HG02973 (cell line): ENCODE data around the gene PKP4.
A peak's percentile ranks its signal among the peaks of the same experiment; 100 is the strongest.

ENCODE experiments used
- ATAC-seq: cut with Tn5 transposase; IDR thresholded peaks from one replicate; pipeline ENCODE4 v1.9.1; 2021; ENCODE audit warnings: moderate library complexity; ENCODE audit not compliant: unreplicated experiment

Gene PKP4

DNA sequence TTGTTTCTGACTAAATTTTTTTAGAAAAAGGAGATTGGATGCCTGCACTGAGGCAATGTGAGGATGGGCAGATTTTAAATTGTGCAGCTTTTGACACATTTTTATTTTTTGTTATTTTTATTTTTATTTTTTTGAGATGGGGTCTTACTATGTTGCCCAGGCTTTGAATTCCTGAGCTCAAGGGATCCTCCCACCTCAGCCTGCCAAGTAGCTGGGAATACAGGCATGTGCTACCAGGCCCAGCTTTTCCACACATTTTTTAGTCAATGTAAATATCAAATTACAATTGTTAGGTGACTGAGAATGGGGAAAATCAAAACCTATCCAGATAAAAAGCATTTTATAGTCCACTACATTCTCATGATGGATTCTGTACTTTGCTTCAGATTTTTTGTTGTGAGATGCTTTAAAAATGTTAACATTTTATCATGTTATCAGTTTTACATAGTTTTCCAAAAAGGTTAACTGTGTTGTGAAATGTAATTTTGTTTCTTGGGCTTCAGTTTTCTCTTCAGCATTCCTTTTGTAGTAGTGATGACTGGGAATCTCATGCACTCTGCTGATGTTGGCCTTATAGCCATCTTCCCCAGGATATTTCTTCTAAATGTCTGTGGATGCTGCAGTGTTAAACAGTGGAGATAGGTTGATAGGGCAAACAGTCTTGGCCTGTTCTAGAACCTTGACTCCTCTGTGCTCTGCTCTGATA, 41.4 kb downstream of the PKP4 start:
- ATAC-seq = no peak

- no peak for ATAC-seq
These were observed 42.0 kb downstream of the PKP4 start for GRCh38 chr2:158498749-158499136.

DNA sequence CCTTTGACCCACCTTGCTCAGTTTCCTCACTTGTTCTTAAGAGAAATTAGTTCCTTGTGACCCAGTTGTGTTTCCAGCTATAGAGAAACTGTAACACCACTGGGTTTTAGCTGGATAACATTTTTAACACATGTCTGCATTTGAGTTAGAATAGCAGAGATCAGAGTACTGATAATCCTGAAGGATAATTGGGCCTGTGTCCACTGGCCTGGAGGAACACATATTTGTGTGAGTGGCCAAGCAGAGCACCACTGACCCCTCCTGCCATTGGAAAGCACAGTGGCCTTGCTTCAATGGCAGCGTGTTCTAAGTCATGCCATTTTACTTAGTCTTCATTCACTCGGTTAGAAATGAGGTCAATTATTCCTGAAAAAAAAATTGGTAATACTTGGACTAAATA, 42.6 kb downstream of the PKP4 start:
- no peak for ATAC-seq

GRCh38 chr2:158500333-158500732, 43.6 kb downstream of the PKP4 start:
- ATAC-seq = no peak

DNA sequence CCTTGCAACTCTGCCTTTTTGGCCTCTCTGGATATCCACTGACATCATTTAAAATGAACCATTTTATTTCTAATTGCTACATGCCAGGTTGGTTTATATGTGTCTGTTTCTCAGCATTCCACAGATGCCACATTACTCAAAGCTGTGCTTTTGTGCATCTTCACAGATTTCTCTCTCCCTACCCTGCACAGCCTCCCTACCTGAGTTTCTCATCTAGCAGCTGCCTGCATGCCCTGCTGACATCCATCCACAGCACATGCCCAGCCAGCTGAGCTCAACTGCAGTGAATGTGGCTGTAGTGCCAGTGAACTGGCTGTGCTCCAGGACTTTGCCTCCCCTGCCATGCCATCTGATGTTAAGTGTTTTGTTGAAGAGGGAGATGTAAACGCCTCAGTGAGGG, 44.5 kb downstream of the PKP4 start:
- no peak for ATAC-seq

DNA sequence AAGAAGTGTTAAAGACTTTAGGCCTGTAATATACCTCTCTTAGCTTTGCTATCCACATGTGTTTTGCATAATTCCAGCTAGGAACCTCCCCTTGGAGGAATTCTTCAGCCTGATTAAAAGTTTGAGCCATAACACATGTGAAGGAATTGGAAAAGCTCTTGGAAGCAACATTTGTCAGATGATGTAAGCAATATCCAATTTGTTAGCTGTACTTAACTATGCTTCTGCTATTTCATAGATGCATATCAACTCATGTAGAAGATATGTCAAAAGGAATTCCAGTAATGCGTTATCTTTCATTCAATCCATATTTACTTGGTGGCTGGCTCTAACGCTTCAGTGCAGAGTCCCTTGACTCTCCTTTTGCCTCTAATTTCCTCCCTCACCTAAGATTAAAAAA, 46.2 kb downstream of the PKP4 start:
- ATAC-seq = no peak

DNA sequence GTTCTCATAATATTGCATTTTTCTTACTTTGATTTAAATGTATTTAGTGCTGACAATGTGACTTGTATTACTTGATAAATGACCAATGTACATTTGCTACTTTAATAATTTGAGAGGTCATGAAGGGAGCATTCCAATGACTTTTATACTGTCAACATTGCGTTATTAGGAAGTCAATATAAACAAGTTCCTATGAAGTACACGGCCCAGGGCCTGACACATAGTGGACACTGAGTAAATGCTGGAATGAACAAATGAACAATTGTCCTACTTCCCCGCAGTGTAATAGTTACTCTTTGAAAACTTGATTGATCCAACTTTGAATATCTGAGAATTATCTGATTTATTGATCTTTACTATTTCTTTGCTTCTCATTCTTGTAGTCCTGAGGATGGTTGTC, 47.3 kb downstream of the PKP4 start:
- no peak for ATAC-seq

DNA sequence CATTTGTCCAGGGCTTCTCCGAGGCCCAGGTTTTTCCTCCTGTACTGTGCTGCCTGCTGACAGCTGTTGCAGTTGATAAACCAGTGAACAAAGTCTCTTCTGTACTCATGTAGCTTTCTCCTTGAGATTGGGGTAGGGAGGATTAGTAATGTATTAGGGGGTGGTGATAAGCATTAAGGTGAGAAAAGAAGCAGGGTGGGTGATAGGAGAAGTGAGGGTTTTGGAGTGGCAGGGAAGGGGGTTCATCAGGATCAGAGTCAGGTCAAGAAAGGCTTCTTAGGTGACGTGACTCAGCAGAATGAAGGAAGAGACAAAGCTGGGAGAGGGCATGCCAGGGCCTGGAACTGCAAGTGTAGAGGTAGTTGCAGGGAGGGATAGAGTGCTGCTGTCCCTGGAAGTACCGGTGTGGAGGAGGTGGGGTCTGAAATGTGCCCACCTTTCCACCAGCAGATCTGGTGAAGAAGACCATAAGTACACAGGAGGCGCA, 48.7 kb downstream of the PKP4 start:
- no peak for ATAC-seq

DNA sequence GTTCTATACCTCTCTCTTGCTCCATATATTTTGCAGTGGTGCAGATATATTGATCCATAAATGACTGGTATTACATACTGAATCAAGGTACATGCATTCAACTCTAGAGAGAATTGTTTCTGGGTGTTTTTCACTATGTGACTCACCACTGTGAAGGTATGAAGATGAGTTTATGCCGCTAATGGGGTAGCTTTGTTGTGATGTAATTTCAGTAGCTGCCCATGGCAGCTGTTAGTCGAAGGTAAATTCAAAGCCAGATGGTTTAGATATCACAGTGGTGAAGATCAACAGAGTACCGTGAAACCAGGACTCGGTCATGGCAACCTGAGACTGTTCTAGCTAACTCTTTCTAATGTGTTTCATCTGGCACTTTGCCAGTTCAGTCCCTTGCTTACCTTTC, 50.4 kb downstream of the PKP4 start:
- peak; percentile 50 for ATAC-seq

- no peak for ATAC-seq
These were observed 50.9 kb downstream of the PKP4 start for GRCh38 chr2:158507679-158508078.

DNA sequence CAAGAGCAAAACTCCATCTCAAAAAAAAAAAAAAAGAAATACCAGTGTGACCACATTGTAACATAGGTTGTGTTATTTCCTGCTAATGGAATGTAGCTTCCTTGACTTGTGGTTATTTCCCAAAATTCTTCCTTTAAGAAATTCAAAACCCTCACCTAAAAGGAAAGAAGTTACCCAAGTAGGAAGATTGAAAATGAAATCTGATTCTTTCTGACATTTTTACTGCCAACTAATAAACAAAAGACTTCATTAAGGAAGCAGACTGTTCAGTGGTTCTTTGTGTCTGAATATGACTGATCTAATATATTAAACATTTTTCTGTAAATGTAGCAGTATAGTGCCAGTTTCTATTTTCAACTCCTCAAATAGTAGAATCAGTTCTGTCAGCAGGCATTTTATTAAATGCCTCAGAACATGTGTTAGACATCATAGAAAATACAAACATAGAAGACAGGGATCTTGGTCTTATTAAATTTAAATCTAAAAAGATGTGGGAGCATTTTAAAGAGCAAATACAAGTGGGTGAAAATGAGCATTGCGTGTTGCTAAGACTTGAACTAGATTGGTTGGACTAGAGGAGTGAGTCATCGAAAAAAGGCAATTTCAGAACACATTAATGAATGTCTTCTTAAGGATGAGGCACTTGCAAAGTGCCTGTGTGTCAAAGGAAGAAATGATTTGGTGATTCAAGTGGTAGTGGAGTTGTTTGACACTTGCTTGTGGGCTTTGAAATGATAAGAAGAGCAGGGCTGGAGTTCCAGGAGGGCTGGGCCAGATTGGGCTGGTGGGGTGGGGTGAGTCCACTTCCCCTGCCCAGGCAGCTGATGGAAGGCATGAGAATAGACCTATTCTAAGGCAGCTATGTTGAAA, 53.4 kb downstream of the PKP4 start:
- no peak for ATAC-seq

DNA sequence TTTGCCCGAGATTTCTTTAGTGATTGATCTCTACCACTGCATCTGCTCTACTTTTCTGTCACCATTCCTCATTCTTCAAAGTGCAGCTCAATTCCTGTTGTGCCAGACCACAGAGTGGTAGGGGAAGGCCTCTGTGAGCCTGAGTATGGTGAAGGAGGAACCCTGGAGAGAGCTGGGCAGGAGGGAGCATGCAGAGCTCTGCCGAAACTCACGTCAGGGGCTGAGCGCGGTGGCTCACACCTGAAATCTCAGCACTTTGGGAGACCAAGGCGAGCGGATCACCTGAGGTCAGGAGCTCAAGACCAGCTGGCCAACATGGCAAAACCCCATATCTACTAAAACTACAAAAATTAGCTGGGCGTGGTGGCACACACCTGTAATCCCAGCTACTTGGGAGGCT, 54.1 kb downstream of the PKP4 start:
- no peak for ATAC-seq

GRCh38 chr2:158511706-158512105, 55.0 kb downstream of the PKP4 start:
- no peak for ATAC-seq

DNA sequence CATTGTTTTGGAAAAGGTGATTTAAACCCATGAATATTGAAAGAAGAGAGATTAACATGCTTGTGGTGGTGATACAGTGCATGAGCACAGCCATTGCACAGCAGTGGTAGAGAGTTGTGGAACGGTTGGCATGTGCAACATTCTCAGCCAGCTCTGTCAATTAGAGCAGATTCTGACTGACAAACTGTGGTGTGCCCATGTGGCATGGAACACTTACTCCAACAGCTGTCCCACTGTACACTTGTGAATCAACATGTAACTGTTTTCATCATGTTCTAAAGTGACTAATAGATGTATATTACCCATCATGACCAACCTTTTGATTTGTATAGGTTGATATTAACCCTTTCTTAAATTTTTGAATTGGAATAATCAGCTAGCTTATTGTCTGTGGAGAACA, 55.6 kb downstream of the PKP4 start:
- ATAC-seq = no peak

- ATAC-seq = no peak
These were observed 57.1 kb downstream of the PKP4 start for GRCh38 chr2:158513841-158514240.

- no peak for ATAC-seq
These were observed 61.3 kb downstream of the PKP4 start for GRCh38 chr2:158518084-158518483.

DNA sequence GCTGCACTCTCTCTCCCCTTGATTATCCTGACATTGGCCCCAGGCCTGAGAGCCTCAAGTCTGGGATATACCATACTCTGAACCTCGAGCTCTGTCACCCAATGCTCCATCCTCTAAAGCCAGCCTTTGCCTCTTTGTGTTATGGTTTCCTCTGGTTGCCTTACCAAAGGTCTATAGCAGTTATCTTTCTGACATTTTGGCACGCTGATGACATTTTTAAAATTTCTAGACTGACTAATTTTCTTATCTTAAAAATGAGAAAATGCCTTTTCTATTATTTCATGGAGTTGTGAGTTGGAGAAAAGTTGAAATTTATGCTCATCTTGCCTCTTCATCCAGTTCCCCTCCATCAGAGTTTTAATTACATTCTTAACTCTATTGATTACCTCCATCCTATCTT, 62.7 kb downstream of the PKP4 start:
- ATAC-seq = no peak

- ATAC-seq = no peak
These were observed 72.9 kb downstream of the PKP4 start for GRCh38 chr2:158529379-158530259.

DNA sequence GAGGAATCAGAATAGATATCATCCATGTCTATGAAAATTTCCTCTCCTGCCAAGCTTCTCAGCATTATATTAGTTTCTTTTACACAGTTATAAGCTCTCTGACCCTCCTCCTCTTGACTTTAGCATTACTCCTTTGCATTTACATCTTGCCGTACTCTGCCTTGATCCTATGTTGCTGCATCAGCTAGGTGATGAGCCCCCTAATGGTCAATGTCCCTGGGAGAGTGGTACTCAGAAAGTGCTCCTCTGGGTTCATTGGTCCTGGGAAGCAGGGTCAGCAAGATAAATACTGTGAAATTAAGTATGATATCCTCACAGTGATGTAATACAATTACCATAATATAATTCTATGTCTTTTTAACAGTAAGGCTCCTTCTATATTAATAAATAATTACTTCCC, 74.1 kb downstream of the PKP4 start:
- no peak for ATAC-seq

DNA sequence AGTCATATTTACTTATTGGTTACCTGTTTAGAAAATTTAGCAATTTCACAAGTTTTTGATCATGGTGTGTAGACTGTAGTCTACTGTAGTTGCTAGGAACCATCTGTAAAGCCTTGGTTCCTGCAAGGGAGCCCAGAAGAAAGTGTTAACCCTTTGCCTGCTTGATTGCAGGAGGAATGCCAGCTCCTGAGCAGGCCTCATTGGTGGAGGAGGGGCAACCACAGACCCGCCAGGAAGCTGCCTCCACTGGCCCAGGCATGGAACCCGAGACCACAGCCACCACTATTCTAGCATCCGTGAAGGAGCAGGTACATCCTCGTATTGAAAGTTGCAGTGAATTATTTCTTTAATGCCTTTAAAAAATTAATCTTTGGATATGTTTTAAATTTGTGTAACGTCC, 76.3 kb downstream of the PKP4 start:
- no peak for ATAC-seq
